HG02610 (cell line): Measurements from ENCODE around the gene SLC29A3.
"Not testable (repeated sequence)": the region's sequence is repeated elsewhere in the genome, so short reads cannot be mapped to it uniquely, and the experiment has no call there.

Experiments
- ATAC-seq: cut with Tn5 transposase; IDR thresholded peaks from one replicate; pipeline ENCODE4 v1.9.1; 2021; ENCODE audit warnings: mild to moderate bottlenecking, moderate library complexity; ENCODE audit not compliant: unreplicated experiment

Gene SLC29A3

GRCh38 chr10:71344154-71344925 lies 25.3 kb downstream of the SLC29A3 start:
- ATAC-seq, result no peak

- ATAC-seq, result no peak
These were observed 26.0 kb downstream of the SLC29A3 start for GRCh38 chr10:71344993-71345480.

- ATAC-seq, result no peak
These were observed 26.6 kb downstream of the SLC29A3 start for GRCh38 chr10:71345694-71346093.

- no peak for ATAC-seq
These were observed 27.7 kb downstream of the SLC29A3 start for GRCh38 chr10:71346731-71347130.

GRCh38 chr10:71347587-71348395 lies 28.7 kb downstream of the SLC29A3 start:
- ATAC-seq, result no peak

GRCh38 chr10:71348850-71349249 lies 29.8 kb downstream of the SLC29A3 start:
- no peak for ATAC-seq

- ATAC-seq, result no peak
These were observed 30.3 kb downstream of the SLC29A3 start for GRCh38 chr10:71349406-71349805.

GRCh38 chr10:71351087-71351486 lies 32.0 kb downstream of the SLC29A3 start:
- ATAC-seq, result no peak

GRCh38 chr10:71351628-71352319 lies 32.7 kb downstream of the SLC29A3 start:
- ATAC-seq, result no peak

GRCh38 chr10:71353639-71354038 lies 34.6 kb downstream of the SLC29A3 start:
- ATAC-seq, result no peak

- ATAC-seq, result no peak
These were observed 35.7 kb downstream of the SLC29A3 start for GRCh38 chr10:71354776-71355175.

- ATAC-seq, result no peak
These were observed 36.8 kb downstream of the SLC29A3 start for GRCh38 chr10:71355886-71356285.

GRCh38 chr10:71357792-71358265 lies 38.8 kb downstream of the SLC29A3 start:
- ATAC-seq, result no peak

GRCh38 chr10:71358277-71358676 lies 39.2 kb downstream of the SLC29A3 start:
- ATAC-seq, result no peak

GRCh38 chr10:71358906-71359305 lies 39.8 kb downstream of the SLC29A3 start:
- ATAC-seq, result not testable (repeated sequence)

- ATAC-seq, result peak; percentile 61
These were observed 40.4 kb downstream of the SLC29A3 start for GRCh38 chr10:71359364-71360046.

GRCh38 chr10:71360735-71361134 lies 41.7 kb downstream of the SLC29A3 start:
- ATAC-seq, result no peak

- no peak for ATAC-seq
These were observed 42.5 kb downstream of the SLC29A3 start for GRCh38 chr10:71361581-71361980.

- no peak for ATAC-seq
These were observed 43.1 kb downstream of the SLC29A3 start for GRCh38 chr10:71362141-71362540.

- ATAC-seq, result no peak
These were observed 44.9 kb downstream of the SLC29A3 start for GRCh38 chr10:71363936-71364335.

GRCh38 chr10:71365366-71365765 lies 46.3 kb downstream of the SLC29A3 start:
- ATAC-seq, result no peak
